ENCODE data around the gene CC2D1B. TPM values are rescaled to one million over a fixed set of nuclear protein-coding genes. Genes with fewer than 3 reads are reported as not detected.

CC2D1B gene
- total RNA-seq, 1 donor from 2014 or later = 9.4 TPM

DNA sequence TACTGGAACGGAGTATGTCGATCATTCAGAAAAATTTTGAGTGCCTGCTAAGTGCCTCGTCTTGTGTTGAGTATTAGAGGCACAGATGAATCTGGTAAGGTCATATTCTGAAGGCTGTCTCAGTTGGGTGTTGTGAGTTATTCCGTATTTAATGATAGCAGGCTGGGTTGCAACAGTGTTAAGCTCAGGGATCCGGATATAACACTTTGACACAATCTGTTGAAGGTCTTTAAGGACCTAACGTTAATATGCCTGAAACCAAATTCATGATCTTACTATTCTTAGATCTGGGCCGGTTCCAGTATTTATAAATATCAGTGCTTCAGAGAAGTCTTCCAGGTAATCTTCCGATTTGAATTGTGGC lies 39.0 kb upstream of the CC2D1B start:
- no peak for DNase-seq (ENCODE audit: low spot score)
- peaks cover 2% of the 10 kb centered on the region for H3K27me3 Mint-ChIP-seq (ENCODE audit: insufficient read depth, low read depth)
- peaks cover 8% of the 10 kb centered on the region for H3F3A ChIP-seq (ENCODE audit: low read depth)
- peak overlapping the region; percentile 98 for H3K27ac Mint-ChIP-seq
- peaks cover 78% of the 10 kb centered on the region for H3K79me2 ChIP-seq (ENCODE audit: low read depth)
- H3K9ac ChIP-seq = peak overlapping the region; percentile 90
- H3K4me2 ChIP-seq = peak overlapping the region; percentile 95
- H3K27ac ChIP-seq = peak overlapping the region; percentile 92
- H3K27me3 ChIP-seq = no peaks in the 10 kb centered on the region
- no peak for TF ChIP-seq CTCF (IDR thresholded peaks at IDR 0.05)
- no peak for TF ChIP-seq EZH2phosphoT487 (IDR thresholded peaks at IDR 0.05)
- no peak for TF ChIP-seq EZH2 (IDR thresholded peaks at IDR 0.05)
- peak overlapping the region; percentile 83 for H2AFZ ChIP-seq (replicated peaks)
- peaks cover 19% of the 10 kb centered on the region for H3K36me3 ChIP-seq
- peak overlapping the region; percentile 84 for H3K4me3 ChIP-seq
- peaks cover 30% of the 10 kb centered on the region for H3K4me1 Mint-ChIP-seq
- peak overlapping the region; percentile 100 for H3K4me3 Mint-ChIP-seq
- H3K4me1 ChIP-seq = peaks cover 23% of the 10 kb centered on the region
- H3K9me3 Mint-ChIP-seq = no peaks in the 10 kb centered on the region
- H4K20me1 ChIP-seq (ENCODE audit: low read depth) = peaks cover 13% of the 10 kb centered on the region
- peaks cover 25% of the 10 kb centered on the region for H3K36me3 Mint-ChIP-seq
- no peaks in the 10 kb centered on the region for H3K9me3 ChIP-seq (ENCODE audit: low read depth)

GRCh38 chr1:52404116-52404974 lies 38.3 kb upstream of the CC2D1B start, which contains the start of the genes ORC1 and PRPF38A:
TSS of gene ORC1 (minus strand) at chr1:52404423. CDS start at chr1:52402223, 2,200 bp downstream.
TSS of gene PRPF38A (plus strand) at chr1:52404602. CDS start at chr1:52404750, 148 bp downstream.
- peak within 1 kb of the TSS; percentile 84 for H3K4me3 ChIP-seq
- peaks cover 23% of the 10 kb centered on the region for H3K4me1 ChIP-seq
- Mint-ChIP-seq H3K27me3 (ENCODE audit: insufficient read depth, low read depth) (peaks cover 2% of the 10 kb centered on the region), H3K4me1 (peaks cover 30% of the 10 kb centered on the region), H3K4me3 (peak within 1 kb of the TSS; percentile 100), H3K9me3 (no peaks in the 10 kb centered on the region), H3K27ac (peak within 1 kb of the TSS; percentile 98), H3K36me3 (peaks cover 28% of the 10 kb centered on the region)
- H3K9me3 ChIP-seq (ENCODE audit: low read depth) = no peaks in the 10 kb centered on the region
- H3K27ac ChIP-seq = peak within 1 kb of the TSS; percentile 92
- peaks cover 84% of the 10 kb centered on the region for H3K79me2 ChIP-seq (ENCODE audit: low read depth)
- H3K27me3 ChIP-seq = no peaks in the 10 kb centered on the region
- peak; percentile 60 for TF ChIP-seq CTCF (IDR thresholded peaks at IDR 0.05)
- TF ChIP-seq EZH2 (IDR thresholded peaks at IDR 0.05) = no peak
- peaks cover 8% of the 10 kb centered on the region for H3F3A ChIP-seq (ENCODE audit: low read depth)
- H3K36me3 ChIP-seq = peaks cover 14% of the 10 kb centered on the region
- H2AFZ ChIP-seq (replicated peaks) = peak within 1 kb of the TSS; percentile 96
- DNase-seq (ENCODE audit: low spot score) = peak; percentile 100
- H3K9ac ChIP-seq = peak within 1 kb of the TSS; percentile 92
- peaks cover 13% of the 10 kb centered on the region for H4K20me1 ChIP-seq (ENCODE audit: low read depth)
- H3K4me2 ChIP-seq = peak within 1 kb of the TSS; percentile 95

GRCh38 chr1:52403566-52404115 lies 37.6 kb upstream of the CC2D1B start:
- Mint-ChIP-seq H3K4me1 (peaks cover 30% of the 10 kb centered on the region), H3K4me3 (peak overlapping the region; percentile 100), H3K27ac (peak overlapping the region; percentile 98), H3K9me3 (no peaks in the 10 kb centered on the region), H3K27me3 (ENCODE audit: insufficient read depth, low read depth) (peaks cover 2% of the 10 kb centered on the region), H3K36me3 (peaks cover 30% of the 10 kb centered on the region)
- no peaks in the 10 kb centered on the region for H3K9me3 ChIP-seq (ENCODE audit: low read depth)
- peak overlapping the region; percentile 96 for H2AFZ ChIP-seq (replicated peaks)
- peak overlapping the region; percentile 92 for H3K9ac ChIP-seq
- DNase-seq (ENCODE audit: low spot score) = peak; percentile 61
- TF ChIP-seq CTCF (IDR thresholded peaks at IDR 0.05) = no peak
- TF ChIP-seq EZH2 (IDR thresholded peaks at IDR 0.05) = no peak
- no peak for TF ChIP-seq EZH2phosphoT487 (IDR thresholded peaks at IDR 0.05)
- H4K20me1 ChIP-seq (ENCODE audit: low read depth) = peaks cover 13% of the 10 kb centered on the region
- H3F3A ChIP-seq (ENCODE audit: low read depth) = peaks cover 11% of the 10 kb centered on the region
- peak overlapping the region; percentile 84 for H3K4me3 ChIP-seq
- H3K4me2 ChIP-seq = peak overlapping the region; percentile 93
- H3K27me3 ChIP-seq = no peaks in the 10 kb centered on the region
- H3K79me2 ChIP-seq (ENCODE audit: low read depth) = peaks cover 90% of the 10 kb centered on the region
- H3K27ac ChIP-seq = peak overlapping the region; percentile 86
- H3K4me1 ChIP-seq = peaks cover 23% of the 10 kb centered on the region
- peaks cover 12% of the 10 kb centered on the region for H3K36me3 ChIP-seq
